Sigmoid colon (tissue), 7 donors: ENCODE data around the gene LSR. TPM values are rescaled to one million over a fixed set of nuclear protein-coding genes. Genes with fewer than 3 reads are reported as not detected.

Experiments used
- DNase-seq: peaks from one replicate; pipeline ENCODE4 v3.0.0-alpha.2; 2019
- H3K27ac ChIP-seq, 4 donors: fragments of 200-600 bp; sonication (generic); one replicate each; pipeline ENCODE4 v1.5.1; 2016 to 2019; ENCODE audit warnings: mild to moderate bottlenecking in 1 of 4
- H3K27me3 ChIP-seq, 3 donors: fragments of 200-600 bp; sonication (generic); one replicate each; pipeline ENCODE4 v1.5.1; 2019; ENCODE audit warnings: mild to moderate bottlenecking in 1 of 3
- H3K36me3 ChIP-seq, 4 donors: fragments of 200-600 bp; sonication (generic); one replicate each; pipeline ENCODE4 v1.5.1; 2016 to 2019
- H3K4me1 ChIP-seq, 4 donors: fragments of 200-600 bp; sonication (generic); one replicate each; pipeline ENCODE4 v1.5.1; 2017 to 2019
- H3K4me3 ChIP-seq, 4 donors: fragments of 200-600 bp; sonication (generic); one replicate each; pipeline ENCODE4 v1.5.1; 2017 to 2019; ENCODE audit warnings: mild to moderate bottlenecking in 2 of 4, moderate library complexity in 1 of 4
- H3K9me3 ChIP-seq, 4 donors: fragments of 200-600 bp in 3 of 4; sonication (generic) in 3 of 4; one replicate each; pipeline versions ENCODE4 v1.5.1 to v1.6.1; 2013 to 2019
- EP300 ChIP-seq, 4 donors: sonication (generic); formaldehyde crosslinking; IDR thresholded peaks; one replicate each; pipeline ENCODE4 v1.6.1; 2017; ENCODE audit warnings: antibody characterized with exemption in 4 of 4
- POLR2A ChIP-seq, 2 donors: fragments of 450-650 bp; IDR thresholded peaks; one replicate each; pipeline ENCODE4 v1.6.1; 2016; ENCODE audit warnings: antibody characterized with exemption in 2 of 2, mild to moderate bottlenecking in 2 of 2, moderate library complexity in 2 of 2
- POLR2AphosphoS5 ChIP-seq, 4 donors: sonication (generic); formaldehyde crosslinking; IDR thresholded peaks; one replicate each; pipeline ENCODE4 v1.6.1; 2017; ENCODE audit warnings: antibody characterized with exemption in 4 of 4
- WGBS, 2 donors: extraction: QIAGEN DNeasy Blood & Tissue Kit; methylation state at CpG; one replicate each; pipeline ENCODE4 v1.1.7; 2013; 5-methylcytosine and 5-hydroxymethylcytosine counted together
- intact Hi-C: fragments of 100-400 bp; cut with DNase I; formaldehyde crosslinking; loops from one replicate; pipeline ENCODE4 v1.15.1; 2023
- polyA plus RNA-seq, 3 donors: library from polyadenylated mRNA; stranded (reverse); fragments of 200-250 nt; gene quantifications; one replicate each; pipeline ENCODE4 v1.2.3, GENCODE V29; 2013
- total RNA-seq, 4 donors: library from RNA; depleted of rRNA; stranded (reverse); fragments of >200 nt; gene quantifications; one replicate each; pipeline ENCODE4 v1.1.0, GENCODE V29; 2016
- TF ChIP-seq, protein P1 (sequence below), 4 experiments: fragments of 450-650 bp in 3 of 4; fragments of 200-600 bp in 1 of 4; IDR thresholded peaks; one replicate each; pipeline ENCODE4 v1.5.1; 2016 to 2019; ENCODE audit warnings: antibody characterized with exemption in 4 of 4, mild to moderate bottlenecking in 3 of 4, moderate library complexity in 2 of 4
- donor health status: healthy with polysubstance abuse.
- donor health status: Bipolar disorder and iron deficiency.
- donor health status: healthy.

The LSR gene
- total and polyA plus RNA-seq, 7 donors = 0.68 to 218 (median 3.6) TPM

GRCh38 chr19:35264268-35265125, 15.7 kb downstream of the LSR start:
- H3K4me3 ChIP-seq = no peak overlapping the region
- H3K9me3 ChIP-seq = no peaks in the 10 kb centered on the region
- 70 to 76% methylated on average over 7 of the region's 7 CpGs for WGBS, 2 donors
- H3K27ac ChIP-seq = no peak overlapping the region
- no peak for TF ChIP-seq POLR2A (IDR thresholded peaks at IDR 0.05)
- TF ChIP-seq POLR2AphosphoS5 (IDR thresholded peaks at IDR 0.05) = peak in 1 of 4 donors; percentile 29
- TF ChIP-seq, protein P1, sequence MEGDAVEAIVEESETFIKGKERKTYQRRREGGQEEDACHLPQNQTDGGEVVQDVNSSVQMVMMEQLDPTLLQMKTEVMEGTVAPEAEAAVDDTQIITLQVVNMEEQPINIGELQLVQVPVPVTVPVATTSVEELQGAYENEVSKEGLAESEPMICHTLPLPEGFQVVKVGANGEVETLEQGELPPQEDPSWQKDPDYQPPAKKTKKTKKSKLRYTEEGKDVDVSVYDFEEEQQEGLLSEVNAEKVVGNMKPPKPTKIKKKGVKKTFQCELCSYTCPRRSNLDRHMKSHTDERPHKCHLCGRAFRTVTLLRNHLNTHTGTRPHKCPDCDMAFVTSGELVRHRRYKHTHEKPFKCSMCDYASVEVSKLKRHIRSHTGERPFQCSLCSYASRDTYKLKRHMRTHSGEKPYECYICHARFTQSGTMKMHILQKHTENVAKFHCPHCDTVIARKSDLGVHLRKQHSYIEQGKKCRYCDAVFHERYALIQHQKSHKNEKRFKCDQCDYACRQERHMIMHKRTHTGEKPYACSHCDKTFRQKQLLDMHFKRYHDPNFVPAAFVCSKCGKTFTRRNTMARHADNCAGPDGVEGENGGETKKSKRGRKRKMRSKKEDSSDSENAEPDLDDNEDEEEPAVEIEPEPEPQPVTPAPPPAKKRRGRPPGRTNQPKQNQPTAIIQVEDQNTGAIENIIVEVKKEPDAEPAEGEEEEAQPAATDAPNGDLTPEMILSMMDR (IDR thresholded peaks at IDR 0.05) = no peak
- TF ChIP-seq EP300 (IDR thresholded peaks at IDR 0.05) = no peak
- H3K4me1 ChIP-seq = peaks cover 0 to 31% (median 18%) of the 10 kb centered on the region in 4 donors
- no peaks in the 10 kb centered on the region for H3K36me3 ChIP-seq
- H3K27me3 ChIP-seq = no peaks in the 10 kb centered on the region
- DNase-seq = peak; percentile 46
- intact Hi-C loops = loop anchor here (10.0 kb wide), 2 partner anchors 120 to 350 kb away; partner anchors contain the start of genes FXYD7 and HAUS5

DNA sequence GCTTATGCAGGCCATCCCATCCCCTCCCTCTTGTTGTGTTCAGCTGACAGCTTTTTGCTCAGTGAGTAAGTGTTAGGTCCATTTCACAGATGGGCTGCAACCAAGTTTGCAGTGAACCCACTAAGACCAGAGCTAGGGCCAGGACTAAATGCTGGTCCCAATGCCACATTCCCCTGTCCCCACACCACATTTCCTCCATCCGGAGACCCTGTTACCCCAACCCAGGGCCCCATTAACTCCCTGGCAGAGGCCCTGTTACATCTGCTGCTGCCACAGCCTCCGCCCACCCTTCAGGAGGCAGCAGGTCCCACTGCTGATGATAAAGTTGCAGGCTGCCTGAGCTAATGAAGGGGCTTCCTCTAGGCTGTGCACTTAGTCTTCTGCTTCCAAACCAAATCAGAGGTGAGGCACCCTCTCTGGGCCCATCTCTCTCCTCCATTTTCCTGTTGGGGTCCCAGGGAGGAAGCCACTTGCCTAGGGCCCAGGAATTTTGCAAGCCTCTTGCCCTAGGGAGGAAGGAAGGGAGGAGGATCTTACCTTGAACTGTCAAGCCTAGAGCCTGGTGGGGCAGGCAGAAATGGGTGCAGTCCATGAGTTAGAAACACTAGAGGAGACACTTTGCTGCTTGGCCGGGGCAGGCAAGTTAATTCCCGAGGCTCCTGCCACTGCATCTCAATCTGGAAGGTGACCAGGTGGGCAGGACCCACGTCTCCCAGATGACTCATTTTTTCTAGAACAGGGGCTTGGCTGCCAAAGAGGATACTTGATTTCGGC, 16.5 kb downstream of the LSR start:
- Histone ChIP-seq H3K27me3 (no peaks in the 10 kb centered on the region), H3K27ac (peak overlapping the region in 3 of 4 donors; percentile 3 to 93 (median 14)), H3K4me1 (peaks cover 0 to 39% (median 26%) of the 10 kb centered on the region in 4 donors), H3K36me3 (peaks cover 0 to 3% (median 2%) of the 10 kb centered on the region in 4 donors), H3K9me3 (no peaks in the 10 kb centered on the region), H3K4me3 (no peak overlapping the region)
- no peak for TF ChIP-seq POLR2AphosphoS5 (IDR thresholded peaks at IDR 0.05)
- TF ChIP-seq EP300 (IDR thresholded peaks at IDR 0.05) = no peak
- TF ChIP-seq POLR2A (IDR thresholded peaks at IDR 0.05) = no peak
- TF ChIP-seq, protein P1 (IDR thresholded peaks at IDR 0.05) = no peak
- DNase-seq = peak; percentile 64
- WGBS, 2 donors = 61 to 63% methylated on average over 6 of the region's 6 CpGs
- intact Hi-C loops = loop anchor here (10.0 kb wide), 2 partner anchors 121 to 349 kb away; partner anchors contain the start of genes FXYD7 and HAUS5

- Histone ChIP-seq H3K27me3 (no peaks in the 10 kb centered on the region), H3K4me3 (no peak overlapping the region), H3K9me3 (no peaks in the 10 kb centered on the region), H3K27ac (peak overlapping the region; percentile 3 to 93 (median 52)), H3K36me3 (peaks cover 0 to 10% (median 9%) of the 10 kb centered on the region in 4 donors), H3K4me1 (peaks cover 0 to 40% (median 28%) of the 10 kb centered on the region in 4 donors)
- WGBS, 2 donors = 85 to 86% methylated on average over 10 of the region's 10 CpGs
- intact Hi-C loops = loop anchor here (10.0 kb wide), 2 partner anchors 121 to 349 kb away; partner anchors contain the start of genes FXYD7 and HAUS5
- no peak for DNase-seq
- TF ChIP-seq, protein P1 (IDR thresholded peaks at IDR 0.05) = no peak
- TF ChIP-seq POLR2A (IDR thresholded peaks at IDR 0.05) = no peak
- no peak for TF ChIP-seq POLR2AphosphoS5 (IDR thresholded peaks at IDR 0.05)
- no peak for TF ChIP-seq EP300 (IDR thresholded peaks at IDR 0.05)
Observed at GRCh38 chr19:35265900-35266519, 17.2 kb downstream of the LSR start.
